ENCODE measurements around the gene MAGEB1. TPM values are rescaled to one million over a fixed set of nuclear protein-coding genes. Genes with fewer than 3 reads are reported as not detected.

MAGEB1 gene
- total RNA-seq, 2 donors from 2014 or later = not detected

GRCh38 chrX:30301208-30301607, 54.3 kb downstream of the MAGEB1 start:
- Histone ChIP-seq H3K27me3 (no peaks in the 10 kb centered on the region), H3K9me3 (no peaks in the 10 kb centered on the region), H3K4me1 (no peaks in the 10 kb centered on the region), H3K4me3 (no peak overlapping the region), H3K27ac (no peak overlapping the region), H3K36me3 (no peaks in the 10 kb centered on the region)
- no peak for DNase-seq (ENCODE audit: low spot score)
- no peak for TF ChIP-seq CTCF (IDR thresholded peaks at IDR 0.05)

Other genes starting within 250 kb of the MAGEB1 start
- not detected for gene MAGEB2, start 31.6 kb upstream of the MAGEB1 start, total RNA-seq
- gene MAGEB3, start 16.5 kb upstream of the MAGEB1 start, total RNA-seq = not detected
- not detected for gene MAGEB4, start 5.1 kb upstream of the MAGEB1 start, total RNA-seq
- gene NR0B1, start 62.2 kb downstream of the MAGEB1 start, total RNA-seq = not detected